H54 (cell line): Measurements from ENCODE around the gene SERF2.
"Not testable (repeated sequence)": the region's sequence is repeated elsewhere in the genome, so short reads cannot be mapped to it uniquely, and the experiment has no call there.

Experiments
- DNase-seq: peaks from one replicate; pipeline ENCODE4 v3.0.0; 2011; ENCODE audit warnings: low spot score, mixed read lengths; ENCODE audit not compliant: insufficient read length
- FAIRE-seq: peaks from 3 replicates; lab custom pipeline; 2011; peaks lifted over from hg19 to GRCh38; lab: Jason Lieb, UNC
- POLR2A ChIP-seq: IDR thresholded peaks from 2 replicates; pipeline ENCODE4 v1.6.1; 2011; ENCODE audit warnings: low read depth, mild to moderate bottlenecking, low read length

SERF2 gene

GRCh38 chr15:43800286-43801141 lies 8.4 kb downstream of the SERF2 start, which contains the start of gene HYPK:
TSS of gene HYPK (plus strand) at chr15:43800599. CDS start at chr15:43800623, 24 bp downstream.
- DNase-seq (peak; percentile 56), FAIRE-seq (no peak)
- TF ChIP-seq POLR2A, result peak; percentile 52; the same call in 1 of the 2 replicates

GRCh38 chr15:43802676-43803075 lies 10.6 kb downstream of the SERF2 start:
- not testable (repeated sequence) for FAIRE-seq, DNase-seq

GRCh38 chr15:43808435-43808950 lies 16.4 kb downstream of the SERF2 start:
- no peak for FAIRE-seq
- DNase-seq, result no peak
- TF ChIP-seq POLR2A, result no peak

- TF ChIP-seq POLR2A, result no peak
- DNase-seq (no peak), FAIRE-seq (no peak)
Measured at GRCh38 chr15:43808960-43809678, 17.0 kb downstream of the SERF2 start.

GRCh38 chr15:43815064-43815463 lies 22.9 kb downstream of the SERF2 start:
- not testable (repeated sequence) for FAIRE-seq, DNase-seq

- DNase-seq (no peak), FAIRE-seq (no peak)
- TF ChIP-seq POLR2A, result no peak
Measured at GRCh38 chr15:43821505-43821904, 29.4 kb downstream of the SERF2 start.

GRCh38 chr15:43824302-43825246 lies 32.5 kb downstream of the SERF2 start, which contains the start of gene MFAP1:
TSS of gene MFAP1 (minus strand) at chr15:43824690. CDS start at chr15:43824569, 121 bp downstream.
- FAIRE-seq (peak; percentile 96), DNase-seq (peak; percentile 80)
- TF ChIP-seq POLR2A, result peak; percentile 78

GRCh38 chr15:43825305-43825704 lies 33.2 kb downstream of the SERF2 start:
- FAIRE-seq, DNase-seq: not testable (repeated sequence)

GRCh38 chr15:43826029-43826507 lies 33.9 kb downstream of the SERF2 start:
- no peak for TF ChIP-seq POLR2A
- no peak for DNase-seq
- no peak for FAIRE-seq

- peak; percentile 40; the same call in 1 of the 2 replicates for TF ChIP-seq POLR2A
- FAIRE-seq (no peak), DNase-seq (peak; percentile 77)
Measured at GRCh38 chr15:43826508-43827341, 34.6 kb downstream of the SERF2 start, which contains the start of gene WDR76. TSS of gene WDR76 (plus strand) at chr15:43827002. CDS start at chr15:43827033, 31 bp downstream.

GRCh38 chr15:43828061-43828657 lies 36.0 kb downstream of the SERF2 start:
- FAIRE-seq (no peak), DNase-seq (no peak)
- no peak for TF ChIP-seq POLR2A

GRCh38 chr15:43829951-43830540 lies 37.9 kb downstream of the SERF2 start:
- FAIRE-seq, result not testable (repeated sequence)

GRCh38 chr15:43830691-43831275 lies 38.7 kb downstream of the SERF2 start:
- DNase-seq, FAIRE-seq: not testable (repeated sequence)

More at GRCh38 chr15:43829951-43830540, 37.9 kb downstream of the SERF2 start:
- DNase-seq, result not testable (repeated sequence)

GRCh38 chr15:43831519-43832052 lies 39.5 kb downstream of the SERF2 start:
- not testable (repeated sequence) for FAIRE-seq, DNase-seq

GRCh38 chr15:43832485-43832884 lies 40.4 kb downstream of the SERF2 start:
- FAIRE-seq, DNase-seq: not testable (repeated sequence)
